ENCODE results near the gene TPO. TPM values are rescaled to one million over a fixed set of nuclear protein-coding genes. Genes with fewer than 3 reads are reported as not detected.

TPO gene
- total RNA-seq, 1 donor from 2014 or later = 5.2 TPM

- intact Hi-C loops (cut with DNase I) = no loop called here
- peak; percentile 59 for DNase-seq (ENCODE audit: missing footprints)
- no peak for ATAC-seq
Observed at GRCh38 chr2:1582891-1583341, 169.7 kb downstream of the TPO start.

- intact Hi-C loops (cut with DNase I) = no loop called here
- no peak for ATAC-seq
- DNase-seq (ENCODE audit: missing footprints) = peak; percentile 49
Observed at GRCh38 chr2:1584051-1584531, 170.8 kb downstream of the TPO start.

GRCh38 chr2:1584691-1585485 is 171.6 kb downstream of the TPO start:
- intact Hi-C loops (cut with DNase I) = no loop called here
- ATAC-seq = no peak
- DNase-seq (ENCODE audit: missing footprints) = peak; percentile 47

- DNase-seq (ENCODE audit: missing footprints) (peak; percentile 51), ATAC-seq (no peak)
- intact Hi-C loops (cut with DNase I) = no loop called here
Observed at GRCh38 chr2:1585635-1586034, 172.4 kb downstream of the TPO start.

GRCh38 chr2:1586251-1586922 is 173.1 kb downstream of the TPO start:
- no peak for ATAC-seq
- intact Hi-C loops (cut with DNase I) = no loop called here
- no peak for DNase-seq (ENCODE audit: missing footprints)

GRCh38 chr2:1586923-1587840 is 173.9 kb downstream of the TPO start:
- ATAC-seq = no peak
- no peak for DNase-seq (ENCODE audit: missing footprints)
- intact Hi-C loops (cut with DNase I) = no loop called here

GRCh38 chr2:1588051-1588977 is 175.1 kb downstream of the TPO start:
- ATAC-seq (no peak), DNase-seq (ENCODE audit: missing footprints) (no peak)
- intact Hi-C loops (cut with DNase I) = no loop called here

GRCh38 chr2:1588978-1589621 is 175.8 kb downstream of the TPO start:
- no peak for DNase-seq (ENCODE audit: missing footprints)
- ATAC-seq = no peak

GRCh38 chr2:1590596-1591460 is 177.6 kb downstream of the TPO start:
- DNase-seq (ENCODE audit: missing footprints) = no peak
- intact Hi-C loops (cut with DNase I) = no loop called here
- no peak for ATAC-seq

More at GRCh38 chr2:1588978-1589621, 175.8 kb downstream of the TPO start:
- intact Hi-C loops (cut with DNase I) = no loop called here

- ATAC-seq = peak; percentile 8
- no peak for DNase-seq (ENCODE audit: missing footprints)
- intact Hi-C loops (cut with DNase I) = no loop called here
Observed at GRCh38 chr2:1591461-1591770, 178.2 kb downstream of the TPO start.

All from Right ventricle myocardium inferior (tissue), 1 donor.